Endothelial cell (in vitro differentiated cells): ENCODE data around the gene HACD4. TPM values are rescaled to one million over a fixed set of nuclear protein-coding genes. Genes with fewer than 3 reads are reported as not detected.

Experiments used
- DNase-seq: peaks from one replicate; pipeline ENCODE4 v3.0.0; 2021; ENCODE audit warnings: low spot score
- H3K27ac Mint-ChIP-seq: one replicate; pipeline ENCODE4 v1.8.0; 2021; ENCODE audit warnings: mixed read lengths, inconsistent platforms; ENCODE audit not compliant: unreplicated experiment
- H3K27me3 Mint-ChIP-seq: one replicate; pipeline ENCODE4 v1.8.0; 2021; ENCODE audit warnings: mild to moderate bottlenecking, moderate library complexity, mixed read lengths, inconsistent platforms; ENCODE audit not compliant: unreplicated experiment
- H3K36me3 Mint-ChIP-seq: one replicate; pipeline ENCODE4 v1.8.0; 2021; ENCODE audit warnings: mild to moderate bottlenecking, low read depth, mixed read lengths, inconsistent platforms; ENCODE audit not compliant: unreplicated experiment
- H3K4me1 Mint-ChIP-seq: one replicate; pipeline ENCODE4 v1.8.0; 2021; ENCODE audit warnings: mild to moderate bottlenecking, mixed read lengths, inconsistent platforms; ENCODE audit not compliant: unreplicated experiment
- H3K4me3 Mint-ChIP-seq: one replicate; pipeline ENCODE4 v1.8.0; 2021; ENCODE audit warnings: mild to moderate bottlenecking, mixed read lengths, inconsistent platforms; ENCODE audit not compliant: unreplicated experiment
- H3K9me3 Mint-ChIP-seq: one replicate; pipeline ENCODE4 v1.8.0; 2021; ENCODE audit warnings: mixed read lengths, inconsistent platforms; ENCODE audit not compliant: unreplicated experiment
- CTCF ChIP-seq: fragments of 200-600 bp; sonication (generic); IDR thresholded peaks from one replicate; pipeline ENCODE4 v1.5.0; 2021; ENCODE audit warnings: antibody characterized with exemption; ENCODE audit not compliant: unreplicated experiment
- total RNA-seq: library from RNA; stranded (reverse); fragmentation: NEBNext Ultra II Directional; extraction: Animal tissue kit (Norgen Biotek cat#: 25700); gene quantifications from one replicate; pipeline ENCODE4 v1.2.1, GENCODE V29; 2021; ENCODE audit not compliant: unreplicated experiment

The HACD4 gene
- total RNA-seq, 1 donor from 2014 or later, result 5.7 TPM

GRCh38 chr9:21031808-21032183, 356 bp upstream of the HACD4 start:
- no peak overlapping the region for H3K27ac Mint-ChIP-seq
- no peak for TF ChIP-seq CTCF
- H3K4me1 Mint-ChIP-seq, result peaks cover 5% of the 10 kb centered on the region
- peak overlapping the region; percentile 62 for H3K4me3 Mint-ChIP-seq
- no peaks in the 10 kb centered on the region for H3K36me3 Mint-ChIP-seq
- H3K27me3 Mint-ChIP-seq, result peaks cover 3% of the 10 kb centered on the region
- DNase-seq, result no peak
- no peaks in the 10 kb centered on the region for H3K9me3 Mint-ChIP-seq

GRCh38 chr9:21030389-21031035, 928 bp downstream of the HACD4 start:
- Mint-ChIP-seq H3K36me3 (no peaks in the 10 kb centered on the region), H3K27me3 (peaks cover 3% of the 10 kb centered on the region), H3K4me1 (peaks cover 3% of the 10 kb centered on the region), H3K27ac (no peak overlapping the region), H3K4me3 (no peak overlapping the region), H3K9me3 (no peaks in the 10 kb centered on the region)
- DNase-seq, result no peak
- TF ChIP-seq CTCF, result no peak

- H3K9me3 Mint-ChIP-seq, result no peaks in the 10 kb centered on the region
- DNase-seq, result no peak
- no peak overlapping the region for H3K27ac Mint-ChIP-seq
- peaks cover 3% of the 10 kb centered on the region for H3K27me3 Mint-ChIP-seq
- TF ChIP-seq CTCF, result no peak
- no peak overlapping the region for H3K4me3 Mint-ChIP-seq
- no peaks in the 10 kb centered on the region for H3K36me3 Mint-ChIP-seq
- H3K4me1 Mint-ChIP-seq, result peaks cover 3% of the 10 kb centered on the region
Observed at GRCh38 chr9:21029661-21030060, 1.8 kb downstream of the HACD4 start.

GRCh38 chr9:21028466-21028865, 3.0 kb downstream of the HACD4 start:
- H3K27me3 Mint-ChIP-seq, result no peaks in the 10 kb centered on the region
- no peaks in the 10 kb centered on the region for H3K9me3 Mint-ChIP-seq
- H3K27ac Mint-ChIP-seq, result no peak overlapping the region
- no peak for DNase-seq
- peaks cover 3% of the 10 kb centered on the region for H3K36me3 Mint-ChIP-seq
- H3K4me3 Mint-ChIP-seq, result no peak overlapping the region
- peaks cover 3% of the 10 kb centered on the region for H3K4me1 Mint-ChIP-seq
- TF ChIP-seq CTCF, result no peak

- H3K27ac Mint-ChIP-seq, result no peak overlapping the region
- peaks cover under 1% of the 10 kb centered on the region for H3K4me1 Mint-ChIP-seq
Observed at GRCh38 chr9:21027295-21027694, 4.1 kb downstream of the HACD4 start.

More at GRCh38 chr9:21027295-21027694, 4.1 kb downstream of the HACD4 start:
- no peak for DNase-seq
- Mint-ChIP-seq H3K36me3 (peaks cover 8% of the 10 kb centered on the region), H3K27me3 (no peaks in the 10 kb centered on the region), H3K9me3 (no peaks in the 10 kb centered on the region), H3K4me3 (no peak overlapping the region)
- no peak for TF ChIP-seq CTCF
